SK-N-MC (cell line): Measurements from ENCODE around the gene BRCA2.

Experiments used
- DNase-seq: peaks from one replicate; pipeline ENCODE4 v3.0.0-alpha.2; 2011; ENCODE audit warnings: low read depth, low spot score
- H3K27ac ChIP-seq: fragments of 200-600 bp; sonication (generic); 2 replicates; pipeline ENCODE4 v1.5.1; 2016; ENCODE audit warnings: mixed run types
- H3K36me3 ChIP-seq: fragments of 200-600 bp; sonication (generic); 2 replicates; pipeline ENCODE4 v1.6.1; 2017; ENCODE audit warnings: antibody characterized with exemption, low read length, mixed read lengths; ENCODE audit not compliant: insufficient read depth
- H3K4me3 ChIP-seq: fragments of 200-600 bp; sonication (generic); 2 replicates; pipeline ENCODE4 v1.5.1; 2016
- H3K9ac ChIP-seq: fragments of 200-600 bp; sonication (generic); 2 replicates; pipeline ENCODE4 v1.8.0; 2017; ENCODE audit warnings: mixed run types, mixed read lengths; ENCODE audit not compliant: insufficient read length
- H3K9me3 ChIP-seq: fragments of 200-600 bp; sonication (generic); 2 replicates; pipeline ENCODE4 v1.6.1; 2017; ENCODE audit warnings: low read depth, mild to moderate bottlenecking, antibody characterized with exemption, low read length, moderate library complexity, mixed read lengths
- EZH2 ChIP-seq: fragments of 200-600 bp; sonication (generic); IDR thresholded peaks from one replicate; pipeline ENCODE4 v1.6.1; 2017; ENCODE audit warnings: antibody characterized with exemption
- FOXP2 ChIP-seq: optimal IDR thresholded peaks from 2 replicates; pipeline ENCODE3; 2011; ENCODE audit warnings: mild to moderate bottlenecking, moderate library complexity; ENCODE audit not compliant: insufficient read depth; ENCODE audit errors: extremely low read length, control extremely low read depth
- POLR2AphosphoS5 ChIP-seq: IDR thresholded peaks from 2 replicates; pipeline ENCODE4 v1.6.1; 2012; ENCODE audit warnings: mild to moderate bottlenecking, low read depth, low read length, borderline replicate concordance

BRCA2 gene

DNA sequence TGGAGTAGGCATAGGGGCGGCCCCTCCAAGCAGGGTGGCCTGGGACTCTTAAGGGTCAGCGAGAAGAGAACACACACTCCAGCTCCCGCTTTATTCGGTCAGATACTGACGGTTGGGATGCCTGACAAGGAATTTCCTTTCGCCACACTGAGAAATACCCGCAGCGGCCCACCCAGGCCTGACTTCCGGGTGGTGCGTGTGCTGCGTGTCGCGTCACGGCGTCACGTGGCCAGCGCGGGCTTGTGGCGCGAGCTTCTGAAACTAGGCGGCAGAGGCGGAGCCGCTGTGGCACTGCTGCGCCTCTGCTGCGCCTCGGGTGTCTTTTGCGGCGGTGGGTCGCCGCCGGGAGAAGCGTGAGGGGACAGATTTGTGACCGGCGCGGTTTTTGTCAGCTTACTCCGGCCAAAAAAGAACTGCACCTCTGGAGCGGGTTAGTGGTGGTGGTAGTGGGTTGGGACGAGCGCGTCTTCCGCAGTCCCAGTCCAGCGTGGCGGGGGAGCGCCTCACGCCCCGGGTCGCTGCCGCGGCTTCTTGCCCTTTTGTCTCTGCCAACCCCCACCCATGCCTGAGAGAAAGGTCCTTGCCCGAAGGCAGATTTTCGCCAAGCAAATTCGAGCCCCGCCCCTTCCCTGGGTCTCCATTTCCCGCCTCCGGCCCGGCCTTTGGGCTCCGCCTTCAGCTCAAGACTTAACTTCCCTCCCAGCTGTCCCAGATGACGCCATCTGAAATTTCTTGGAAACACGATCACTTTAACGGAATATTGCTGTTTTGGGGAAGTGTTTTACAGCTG, at the start of gene BRCA2, which contains the start of gene ZAR1L:
Gene BRCA2 (plus strand): TSS at position 271 of the 790 bp plus-strand sequence. CDS start 953 bp downstream, outside the sequence.
Gene ZAR1L (minus strand): TSS at position 126 of the 790 bp plus-strand sequence. CDS start 3,438 bp downstream, outside the sequence.
- peak within 1 kb of the TSS; percentile 97 for H3K9ac ChIP-seq
- H3K4me3 ChIP-seq = peak within 1 kb of the TSS; percentile 93
- TF ChIP-seq POLR2AphosphoS5 (peak; percentile 85; the same call in 1 of the 2 replicates), EZH2 (no peak)
- DNase-seq = peak; percentile 26
- H3K27ac ChIP-seq = peak within 1 kb of the TSS; percentile 93
- H3K9me3 ChIP-seq = no peaks in the 10 kb centered on the region
- H3K36me3 ChIP-seq = peaks cover 27% of the 10 kb centered on the region

DNA sequence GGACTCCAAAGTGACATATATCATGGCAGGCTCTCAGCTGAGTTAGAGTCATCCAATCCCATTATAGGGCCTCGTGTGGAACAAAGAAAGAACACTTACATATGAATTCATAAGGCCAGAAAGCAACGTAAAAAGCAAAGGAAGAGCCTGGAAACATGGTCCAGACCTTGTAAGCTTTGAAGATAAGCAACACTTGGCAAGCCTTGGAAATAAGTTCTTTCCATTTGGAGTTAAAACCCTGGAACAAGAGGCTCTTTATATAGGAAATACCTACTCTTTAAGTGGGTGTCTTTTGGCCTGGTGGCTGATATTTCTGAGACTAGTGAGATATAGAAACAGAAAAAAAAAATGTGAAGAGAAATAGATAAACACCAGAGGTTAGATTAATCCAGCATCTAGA, 49.6 kb upstream of the BRCA2 start:
- TF ChIP-seq EZH2 (no peak), FOXP2 (no peak), POLR2AphosphoS5 (no peak)
- Histone ChIP-seq H3K9ac (no peak overlapping the region), H3K36me3 (no peaks in the 10 kb centered on the region), H3K4me3 (no peak overlapping the region), H3K9me3 (no peaks in the 10 kb centered on the region), H3K27ac (no peak overlapping the region)
- DNase-seq = no peak

DNA sequence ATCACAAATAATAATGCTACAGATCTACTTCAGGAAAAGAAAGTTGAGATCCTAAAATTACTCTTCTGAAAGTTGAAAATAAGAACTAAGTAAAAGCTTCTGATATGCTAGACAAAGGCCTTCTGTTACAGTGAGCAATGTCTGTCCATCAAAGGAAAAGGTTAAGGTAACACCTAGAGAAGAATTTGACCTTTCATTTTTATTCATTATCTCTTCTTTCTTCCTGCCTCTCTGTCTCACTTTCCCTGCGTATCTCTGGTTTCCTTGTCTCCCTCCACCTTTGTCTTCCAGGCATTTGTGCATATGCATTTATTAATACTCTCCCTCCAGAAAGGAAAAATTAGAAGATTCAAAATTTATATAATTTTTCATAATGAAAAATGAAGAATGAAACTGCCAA, 49.2 kb upstream of the BRCA2 start:
- no peak for TF ChIP-seq POLR2AphosphoS5
- TF ChIP-seq FOXP2 = no peak
- TF ChIP-seq EZH2 = no peak
- DNase-seq = no peak
- H3K9ac ChIP-seq = no peak overlapping the region
- no peaks in the 10 kb centered on the region for H3K36me3 ChIP-seq
- H3K27ac ChIP-seq = no peak overlapping the region
- H3K4me3 ChIP-seq = no peak overlapping the region
- H3K9me3 ChIP-seq = no peaks in the 10 kb centered on the region

GRCh38 chr13:32267836-32268439, 47.4 kb upstream of the BRCA2 start:
- no peaks in the 10 kb centered on the region for H3K9me3 ChIP-seq
- no peak for DNase-seq
- H3K9ac ChIP-seq = no peak overlapping the region
- no peak overlapping the region for H3K27ac ChIP-seq
- no peaks in the 10 kb centered on the region for H3K36me3 ChIP-seq
- TF ChIP-seq POLR2AphosphoS5 (no peak), EZH2 (no peak), FOXP2 (no peak)
- H3K4me3 ChIP-seq = no peak overlapping the region

DNA sequence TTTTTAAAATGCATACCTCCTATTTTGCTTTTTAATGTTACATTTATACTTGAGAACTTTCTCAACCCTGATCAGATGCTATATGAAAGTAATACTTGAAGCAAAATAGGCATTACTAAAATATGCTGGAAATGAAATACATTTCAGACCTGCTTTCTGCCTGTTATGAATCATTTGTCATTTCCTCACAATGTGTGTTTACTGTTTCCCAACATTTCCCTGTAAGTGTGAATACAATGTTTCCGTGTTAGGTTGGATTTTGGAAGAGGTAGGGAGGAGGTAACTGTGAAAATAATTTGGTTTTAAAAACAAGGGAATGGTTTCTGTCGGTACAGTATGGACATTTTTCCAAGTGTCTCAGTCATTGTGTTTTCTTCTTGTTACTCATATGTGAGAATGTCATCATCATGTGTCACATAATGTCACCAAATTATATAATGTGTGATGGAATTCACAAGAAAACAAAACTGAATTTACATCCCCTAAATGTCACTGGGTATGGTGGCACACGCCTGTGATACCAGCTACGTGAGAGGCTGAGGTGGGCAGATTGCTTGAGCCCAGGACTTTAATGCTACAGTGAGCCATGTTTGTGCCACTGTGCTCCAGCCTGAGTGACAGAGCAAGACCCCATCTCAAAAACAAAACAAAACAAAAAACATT, 43.2 kb upstream of the BRCA2 start:
- H3K9ac ChIP-seq = no peak overlapping the region
- H3K9me3 ChIP-seq = no peaks in the 10 kb centered on the region
- DNase-seq = no peak
- TF ChIP-seq FOXP2 (no peak), POLR2AphosphoS5 (no peak), EZH2 (no peak)
- no peak overlapping the region for H3K27ac ChIP-seq
- H3K36me3 ChIP-seq = no peaks in the 10 kb centered on the region
- H3K4me3 ChIP-seq = no peak overlapping the region

DNA sequence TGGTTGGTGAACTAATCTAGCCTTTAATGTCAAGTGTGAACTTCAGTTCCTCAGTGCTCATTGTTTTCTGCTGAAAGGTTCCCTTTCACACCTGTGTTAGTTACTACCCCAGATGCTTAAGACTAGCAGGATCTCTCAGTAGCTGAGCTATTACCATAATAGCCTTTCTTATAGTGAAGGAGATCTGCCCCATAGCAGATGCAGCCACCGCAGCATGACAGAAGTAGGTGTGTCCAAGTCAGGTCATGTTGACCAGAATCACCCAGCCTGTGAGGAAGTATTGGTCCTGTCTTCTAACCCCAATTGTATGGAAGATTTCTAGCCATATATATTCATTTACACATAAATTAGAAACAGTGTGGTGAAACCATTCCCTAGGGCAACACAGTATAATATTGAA, 37.5 kb upstream of the BRCA2 start:
- H3K27ac ChIP-seq = no peak overlapping the region
- H3K4me3 ChIP-seq = no peak overlapping the region
- DNase-seq = no peak
- no peak for TF ChIP-seq FOXP2
- TF ChIP-seq POLR2AphosphoS5 = no peak
- TF ChIP-seq EZH2 = no peak
- no peaks in the 10 kb centered on the region for H3K36me3 ChIP-seq
- no peak overlapping the region for H3K9ac ChIP-seq
- no peaks in the 10 kb centered on the region for H3K9me3 ChIP-seq

- TF ChIP-seq FOXP2 (no peak), POLR2AphosphoS5 (no peak), EZH2 (no peak)
- Histone ChIP-seq H3K4me3 (no peak overlapping the region), H3K27ac (no peak overlapping the region), H3K9ac (no peak overlapping the region), H3K9me3 (no peaks in the 10 kb centered on the region), H3K36me3 (no peaks in the 10 kb centered on the region)
- no peak for DNase-seq
Measured at GRCh38 chr13:32278426-32278825, 36.9 kb upstream of the BRCA2 start.

DNA sequence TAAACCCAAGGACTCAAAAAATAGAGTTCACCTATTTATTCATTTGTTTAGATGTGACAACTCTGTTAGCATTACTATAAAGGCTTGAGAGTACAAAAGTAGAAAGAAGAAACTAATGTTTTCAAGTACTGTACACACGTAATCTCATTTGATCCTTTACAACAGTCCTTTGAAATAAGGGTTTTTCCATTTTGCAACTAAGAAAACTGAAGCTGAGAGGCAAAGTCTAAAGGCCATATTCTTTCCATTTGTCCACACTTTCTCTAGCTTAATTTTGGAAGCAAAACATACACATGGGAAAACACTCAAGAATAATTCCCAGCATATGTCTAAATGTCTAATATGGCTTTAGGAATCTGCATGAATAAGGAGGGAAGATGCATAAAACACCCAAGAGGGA, 34.2 kb upstream of the BRCA2 start:
- TF ChIP-seq FOXP2 (no peak), POLR2AphosphoS5 (no peak), EZH2 (no peak)
- Histone ChIP-seq H3K36me3 (no peaks in the 10 kb centered on the region), H3K4me3 (no peak overlapping the region), H3K9me3 (no peaks in the 10 kb centered on the region), H3K27ac (no peak overlapping the region), H3K9ac (no peak overlapping the region)
- no peak for DNase-seq
